Measurements from ENCODE around the gene ADH5. TPM values are rescaled to one million over a fixed set of nuclear protein-coding genes. Genes with fewer than 3 reads are reported as not detected.

ADH5 gene
- total and polyA plus RNA-seq, 12 donors, result 62.3 to 254 (median 196) TPM

DNA sequence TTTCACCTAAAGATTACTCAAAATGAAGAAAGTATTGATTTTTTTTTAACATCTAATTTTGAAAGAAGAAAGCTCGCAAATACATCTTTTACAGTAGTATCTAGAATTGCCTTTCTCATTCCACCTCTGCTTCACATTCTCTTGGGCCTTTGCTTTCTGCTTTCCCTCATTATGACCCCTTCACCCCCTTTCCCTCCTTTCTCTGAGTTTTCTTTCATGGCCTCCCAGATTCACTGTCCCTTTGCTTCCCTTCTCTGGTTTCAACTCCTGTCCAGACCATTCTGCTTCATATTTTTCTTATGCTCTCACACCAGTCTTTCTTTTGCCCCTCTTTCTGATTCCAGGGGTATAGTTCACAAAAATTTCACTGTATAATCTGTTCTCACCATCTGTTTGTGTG lies 29.0 kb downstream of the ADH5 start:
- Histone ChIP-seq H3K4me1 (peaks cover 0 to 33% (median 17%) of the 10 kb centered on the region in 9 donors), H3K9me3 (no peaks in the 10 kb centered on the region), H3K4me3 (no peak overlapping the region), H3K27ac (peak overlapping the region in 5 of 10 donors; percentile 17 to 70 (median 55)), H3K27me3 (no peaks in the 10 kb centered on the region), H3K36me3 (peaks cover 0 to 80% (median 5%) of the 10 kb centered on the region in 9 donors)
- TF ChIP-seq, protein P1, sequence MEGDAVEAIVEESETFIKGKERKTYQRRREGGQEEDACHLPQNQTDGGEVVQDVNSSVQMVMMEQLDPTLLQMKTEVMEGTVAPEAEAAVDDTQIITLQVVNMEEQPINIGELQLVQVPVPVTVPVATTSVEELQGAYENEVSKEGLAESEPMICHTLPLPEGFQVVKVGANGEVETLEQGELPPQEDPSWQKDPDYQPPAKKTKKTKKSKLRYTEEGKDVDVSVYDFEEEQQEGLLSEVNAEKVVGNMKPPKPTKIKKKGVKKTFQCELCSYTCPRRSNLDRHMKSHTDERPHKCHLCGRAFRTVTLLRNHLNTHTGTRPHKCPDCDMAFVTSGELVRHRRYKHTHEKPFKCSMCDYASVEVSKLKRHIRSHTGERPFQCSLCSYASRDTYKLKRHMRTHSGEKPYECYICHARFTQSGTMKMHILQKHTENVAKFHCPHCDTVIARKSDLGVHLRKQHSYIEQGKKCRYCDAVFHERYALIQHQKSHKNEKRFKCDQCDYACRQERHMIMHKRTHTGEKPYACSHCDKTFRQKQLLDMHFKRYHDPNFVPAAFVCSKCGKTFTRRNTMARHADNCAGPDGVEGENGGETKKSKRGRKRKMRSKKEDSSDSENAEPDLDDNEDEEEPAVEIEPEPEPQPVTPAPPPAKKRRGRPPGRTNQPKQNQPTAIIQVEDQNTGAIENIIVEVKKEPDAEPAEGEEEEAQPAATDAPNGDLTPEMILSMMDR (IDR thresholded peaks at IDR 0.05), result no peak
- no peak for DNase-seq
- WGBS, 2 donors, result 97 to 98% methylated on average over 1 of the region's 1 CpG
- intact Hi-C loops (cut with DNase I), result loop anchor here in 9 of 10 donors (5.0 to 10.0 kb wide), 11 partner anchors 47 to 907 kb away; partner anchors contain the start of genes METAP1 (in 3 of the 9) and EIF4E (in 1 of the 9)
- no peak for ATAC-seq

- 51 to 61% methylated on average over 2 of the region's 2 CpGs for WGBS, 2 donors
- peaks cover 0 to 80% (median 5%) of the 10 kb centered on the region in 9 donors for H3K36me3 ChIP-seq
- no peak overlapping the region for H3K4me3 ChIP-seq
- H3K27me3 ChIP-seq, result no peaks in the 10 kb centered on the region
- peak; percentile 18 to 33 for DNase-seq
- intact Hi-C loops (cut with DNase I), result loop anchor here in 9 of 10 donors (5.0 to 10.0 kb wide), 11 partner anchors 46 to 906 kb away; partner anchors contain the start of genes METAP1 (in 3 of the 9) and EIF4E (in 1 of the 9)
- H3K9me3 ChIP-seq, result no peaks in the 10 kb centered on the region
- peak in 6 of 8 donors; percentile 49 to 86 (median 60) for ATAC-seq
- H3K27ac ChIP-seq, result peak overlapping the region in 4 of 10 donors; percentile 39 to 64 (median 46)
- peaks cover 0 to 33% (median 17%) of the 10 kb centered on the region in 9 donors for H3K4me1 ChIP-seq
- TF ChIP-seq, protein P1 (IDR thresholded peaks at IDR 0.05), result no peak
These were observed 30.4 kb downstream of the ADH5 start for GRCh38 chr4:99058228-99058627.

DNA sequence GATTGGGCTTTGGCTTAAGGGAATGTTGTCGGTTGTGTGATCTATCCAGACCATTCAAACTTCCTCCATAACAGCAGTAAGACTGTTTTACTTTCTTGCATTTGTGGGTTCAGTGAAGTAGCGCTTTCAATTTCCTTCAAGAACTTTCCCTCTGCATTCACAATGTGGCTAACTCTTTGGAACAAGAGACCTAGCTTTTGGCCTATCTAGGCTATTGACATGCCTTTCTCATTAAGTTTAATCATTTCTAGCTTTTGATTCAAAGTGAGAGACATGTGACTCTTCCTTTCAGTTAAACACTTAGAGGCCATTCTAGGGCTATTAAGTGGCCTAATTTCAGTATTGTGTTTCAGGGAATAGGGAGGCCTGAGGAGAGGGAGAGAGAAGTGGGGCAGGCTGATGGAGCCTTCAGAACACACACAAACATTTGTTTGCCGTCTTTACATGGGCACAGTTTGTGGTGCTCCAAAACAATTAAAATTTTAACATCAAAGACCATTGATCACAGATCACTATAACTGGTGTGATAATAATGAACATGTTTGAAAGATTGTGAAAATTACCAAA lies 34.1 kb downstream of the ADH5 start:
- Histone ChIP-seq H3K27me3 (no peaks in the 10 kb centered on the region), H3K27ac (no peak overlapping the region), H3K4me1 (peaks cover 0 to 24% (median 9%) of the 10 kb centered on the region in 9 donors), H3K9me3 (no peaks in the 10 kb centered on the region), H3K36me3 (peaks cover 0 to 85% (median 7%) of the 10 kb centered on the region in 9 donors), H3K4me3 (no peak overlapping the region)
- DNase-seq (no peak), ATAC-seq (no peak)
- WGBS, 2 donors, result 89 to 95% methylated on average over 3 of the region's 3 CpGs
- TF ChIP-seq, protein P1 (IDR thresholded peaks at IDR 0.05), result no peak
- intact Hi-C loops (cut with DNase I), result loop anchor here in 9 of 10 donors (2.0 to 10.0 kb wide), 9 partner anchors 50 to 900 kb away; partner anchors contain the start of genes METAP1 (in 2 of the 9) and EIF4E (in 1 of the 9)

DNA sequence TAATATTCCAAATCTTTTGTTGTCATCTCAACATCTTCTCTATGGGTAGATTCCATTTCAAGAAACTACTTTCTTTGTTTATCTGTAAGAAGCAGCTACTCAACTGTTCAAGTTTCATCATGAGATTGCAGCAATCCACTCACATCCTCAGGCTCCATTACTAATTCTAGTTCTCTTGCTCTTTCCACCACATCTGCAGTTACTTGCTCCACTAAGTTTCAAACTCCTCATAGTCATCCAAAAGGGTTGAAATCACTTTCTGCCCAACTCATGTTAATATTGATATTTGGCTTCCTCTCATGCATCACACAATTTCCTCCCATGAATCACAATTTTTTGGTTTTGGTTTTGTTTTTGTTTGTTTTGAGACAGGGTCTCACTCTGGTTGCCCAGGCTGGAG lies 35.7 kb downstream of the ADH5 start:
- Histone ChIP-seq H3K4me3 (no peak overlapping the region), H3K9me3 (no peaks in the 10 kb centered on the region), H3K27ac (no peak overlapping the region), H3K4me1 (peaks cover 0 to 15% (median 8%) of the 10 kb centered on the region in 9 donors), H3K36me3 (peaks cover 0 to 85% (median 20%) of the 10 kb centered on the region in 9 donors), H3K27me3 (no peaks in the 10 kb centered on the region)
- TF ChIP-seq, protein P1 (IDR thresholded peaks at IDR 0.05), result no peak
- no peak for ATAC-seq
- intact Hi-C loops (cut with DNase I), result loop anchor here in 9 of 10 donors (5.0 to 10.0 kb wide), 8 partner anchors 48 to 898 kb away; partner anchors contain the start of genes METAP1 (in 2 of the 9) and EIF4E (in 1 of the 9)
- DNase-seq, result no peak

All from heart right ventricle (tissue), 16 donors.